ENCODE measurements around the gene SEPTIN7.

- TF ChIP-seq CTCF (IDR thresholded peaks at IDR 0.05): no peak
- no peak for TF ChIP-seq POLR2A (IDR thresholded peaks at IDR 0.05)
Measured at GRCh38 chr7:35792873-35793489, 7.9 kb upstream of the SEPTIN7 start.
